Measurements from ENCODE around the gene KRT3. TPM values are rescaled to one million over a fixed set of nuclear protein-coding genes. Genes with fewer than 3 reads are reported as not detected.

KRT3 gene
- total RNA-seq, 1 donor from 2014 or later: not detected

DNA sequence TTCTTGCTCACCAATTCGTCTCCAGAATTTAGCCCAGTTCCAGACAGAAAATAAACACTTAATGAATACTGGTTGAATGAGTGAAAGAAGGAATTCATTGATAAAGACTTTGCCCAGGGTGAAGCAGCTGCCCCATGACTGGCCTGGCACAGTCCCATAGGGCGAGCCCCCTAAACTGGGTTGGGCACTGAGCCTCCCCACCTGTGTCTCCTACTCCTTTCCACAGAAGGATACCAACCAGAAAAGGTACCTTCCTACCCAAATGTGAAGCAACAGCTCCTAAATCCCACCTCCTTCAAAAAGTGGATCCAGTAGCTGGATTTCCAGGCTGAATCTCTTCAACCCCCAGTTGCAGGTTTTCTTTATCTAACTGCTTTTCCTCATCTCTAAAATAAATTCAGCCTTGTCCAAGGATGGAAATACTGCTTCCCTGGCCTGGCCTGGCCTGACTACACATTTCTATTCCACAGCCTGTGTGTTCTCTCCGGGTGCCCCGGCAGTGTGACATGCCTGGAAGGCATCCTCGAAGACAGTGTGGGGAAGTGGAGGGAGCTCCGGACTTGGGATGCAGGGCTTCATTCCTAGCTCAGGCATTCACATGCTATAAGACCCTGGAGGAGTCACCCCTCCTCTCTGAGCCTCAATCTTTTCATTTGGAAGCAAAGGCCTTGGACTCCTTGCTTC is 7.6 kb downstream of the KRT3 start:
- TF ChIP-seq, protein P1, sequence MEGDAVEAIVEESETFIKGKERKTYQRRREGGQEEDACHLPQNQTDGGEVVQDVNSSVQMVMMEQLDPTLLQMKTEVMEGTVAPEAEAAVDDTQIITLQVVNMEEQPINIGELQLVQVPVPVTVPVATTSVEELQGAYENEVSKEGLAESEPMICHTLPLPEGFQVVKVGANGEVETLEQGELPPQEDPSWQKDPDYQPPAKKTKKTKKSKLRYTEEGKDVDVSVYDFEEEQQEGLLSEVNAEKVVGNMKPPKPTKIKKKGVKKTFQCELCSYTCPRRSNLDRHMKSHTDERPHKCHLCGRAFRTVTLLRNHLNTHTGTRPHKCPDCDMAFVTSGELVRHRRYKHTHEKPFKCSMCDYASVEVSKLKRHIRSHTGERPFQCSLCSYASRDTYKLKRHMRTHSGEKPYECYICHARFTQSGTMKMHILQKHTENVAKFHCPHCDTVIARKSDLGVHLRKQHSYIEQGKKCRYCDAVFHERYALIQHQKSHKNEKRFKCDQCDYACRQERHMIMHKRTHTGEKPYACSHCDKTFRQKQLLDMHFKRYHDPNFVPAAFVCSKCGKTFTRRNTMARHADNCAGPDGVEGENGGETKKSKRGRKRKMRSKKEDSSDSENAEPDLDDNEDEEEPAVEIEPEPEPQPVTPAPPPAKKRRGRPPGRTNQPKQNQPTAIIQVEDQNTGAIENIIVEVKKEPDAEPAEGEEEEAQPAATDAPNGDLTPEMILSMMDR (IDR thresholded peaks at IDR 0.05; ENCODE audit: unreplicated experiment): no peak
- Mint-ChIP-seq H3K27me3 (ENCODE audit: unreplicated experiment) (peaks cover 6% of the 10 kb centered on the region), H3K4me3 (ENCODE audit: unreplicated experiment) (no peak overlapping the region)

DNA sequence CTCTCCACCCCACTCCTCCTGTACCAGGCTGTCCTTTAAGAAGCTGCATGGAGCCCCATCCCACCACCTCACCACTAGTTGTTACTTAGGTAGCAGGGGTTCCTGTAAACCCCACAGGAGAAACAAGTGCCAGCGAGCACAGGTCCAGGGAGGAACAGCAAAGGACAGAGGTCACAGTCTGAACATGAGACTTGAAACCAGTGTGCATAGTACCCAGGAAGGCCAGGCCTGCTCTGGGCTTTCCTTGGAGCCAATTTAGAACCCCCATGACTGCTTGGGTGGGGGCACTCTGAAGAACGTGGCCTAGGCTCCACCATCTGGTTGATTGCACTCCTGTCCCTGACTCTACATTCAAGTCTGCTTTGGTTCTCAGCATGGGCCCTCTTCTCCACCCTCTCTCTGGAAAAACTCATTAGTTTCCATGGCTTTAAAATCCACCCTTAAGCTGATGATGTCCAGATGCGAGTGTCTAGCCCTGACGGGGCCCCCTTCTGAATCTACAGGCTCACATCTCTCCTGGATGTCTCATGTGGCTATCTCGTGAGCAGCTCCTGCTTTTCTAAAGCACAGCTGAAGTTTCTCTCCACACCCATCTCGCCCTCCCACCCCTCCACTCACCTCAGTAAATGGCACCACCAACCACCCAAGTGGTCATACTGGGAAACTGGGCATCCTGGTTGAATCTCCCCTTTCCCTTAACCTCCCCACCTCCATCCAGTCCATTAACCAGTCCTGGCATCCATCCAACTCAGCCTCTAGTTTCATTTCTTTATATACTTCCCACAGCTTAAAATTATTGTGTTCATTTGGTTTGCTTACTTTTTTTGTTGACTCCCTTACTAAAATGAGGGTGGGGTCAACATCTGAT is 8.4 kb downstream of the KRT3 start:
- H3K4me1 Mint-ChIP-seq (ENCODE audit: unreplicated experiment): no peaks in the 10 kb centered on the region
- TF ChIP-seq, protein P1 (IDR thresholded peaks at IDR 0.05; ENCODE audit: unreplicated experiment): no peak
- no peaks in the 10 kb centered on the region for H3K36me3 Mint-ChIP-seq (ENCODE audit: low read depth, unreplicated experiment)
- no peaks in the 10 kb centered on the region for H3K9me3 Mint-ChIP-seq (ENCODE audit: unreplicated experiment)
- no peak for DNase-seq (ENCODE audit: low spot score)
- peaks cover 6% of the 10 kb centered on the region for H3K27me3 Mint-ChIP-seq (ENCODE audit: unreplicated experiment)
- H3K27ac Mint-ChIP-seq (ENCODE audit: unreplicated experiment): no peak overlapping the region
- no peak overlapping the region for H3K4me3 Mint-ChIP-seq (ENCODE audit: unreplicated experiment)

More for the DNA sequence above, 7.6 kb downstream of the KRT3 start:
- Mint-ChIP-seq H3K9me3 (ENCODE audit: unreplicated experiment) (no peaks in the 10 kb centered on the region), H3K36me3 (ENCODE audit: low read depth, unreplicated experiment) (no peaks in the 10 kb centered on the region), H3K27ac (ENCODE audit: unreplicated experiment) (no peak overlapping the region), H3K4me1 (ENCODE audit: unreplicated experiment) (no peaks in the 10 kb centered on the region)
- no peak for DNase-seq (ENCODE audit: low spot score)

DNA sequence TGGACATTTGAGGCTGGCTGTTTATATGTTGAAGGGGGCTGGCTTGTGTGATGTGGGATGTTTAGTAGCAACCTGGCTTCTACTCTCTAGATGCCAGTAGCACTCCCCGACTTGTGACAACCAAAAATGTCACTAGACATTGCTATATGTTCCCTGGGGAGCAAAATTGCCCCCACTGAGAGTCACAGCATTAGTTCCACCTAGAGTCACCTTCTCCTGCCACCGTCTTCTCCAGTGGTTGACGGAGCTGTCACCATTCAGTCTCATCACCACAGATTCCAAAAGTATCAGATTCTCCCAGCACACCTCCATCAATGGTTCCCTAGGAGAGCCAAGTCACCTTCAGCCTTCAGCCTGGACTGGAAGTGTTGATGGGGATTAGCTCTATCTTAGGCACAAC is 11.0 kb downstream of the KRT3 start:
- H3K27me3 Mint-ChIP-seq (ENCODE audit: unreplicated experiment): peaks cover 8% of the 10 kb centered on the region
- no peak for DNase-seq (ENCODE audit: low spot score)
- no peaks in the 10 kb centered on the region for H3K9me3 Mint-ChIP-seq (ENCODE audit: unreplicated experiment)
- no peak overlapping the region for H3K4me3 Mint-ChIP-seq (ENCODE audit: unreplicated experiment)
- no peaks in the 10 kb centered on the region for H3K36me3 Mint-ChIP-seq (ENCODE audit: low read depth, unreplicated experiment)
- H3K4me1 Mint-ChIP-seq (ENCODE audit: unreplicated experiment): no peaks in the 10 kb centered on the region
- H3K27ac Mint-ChIP-seq (ENCODE audit: unreplicated experiment): no peak overlapping the region
- TF ChIP-seq, protein P1 (IDR thresholded peaks at IDR 0.05; ENCODE audit: unreplicated experiment): no peak

DNA sequence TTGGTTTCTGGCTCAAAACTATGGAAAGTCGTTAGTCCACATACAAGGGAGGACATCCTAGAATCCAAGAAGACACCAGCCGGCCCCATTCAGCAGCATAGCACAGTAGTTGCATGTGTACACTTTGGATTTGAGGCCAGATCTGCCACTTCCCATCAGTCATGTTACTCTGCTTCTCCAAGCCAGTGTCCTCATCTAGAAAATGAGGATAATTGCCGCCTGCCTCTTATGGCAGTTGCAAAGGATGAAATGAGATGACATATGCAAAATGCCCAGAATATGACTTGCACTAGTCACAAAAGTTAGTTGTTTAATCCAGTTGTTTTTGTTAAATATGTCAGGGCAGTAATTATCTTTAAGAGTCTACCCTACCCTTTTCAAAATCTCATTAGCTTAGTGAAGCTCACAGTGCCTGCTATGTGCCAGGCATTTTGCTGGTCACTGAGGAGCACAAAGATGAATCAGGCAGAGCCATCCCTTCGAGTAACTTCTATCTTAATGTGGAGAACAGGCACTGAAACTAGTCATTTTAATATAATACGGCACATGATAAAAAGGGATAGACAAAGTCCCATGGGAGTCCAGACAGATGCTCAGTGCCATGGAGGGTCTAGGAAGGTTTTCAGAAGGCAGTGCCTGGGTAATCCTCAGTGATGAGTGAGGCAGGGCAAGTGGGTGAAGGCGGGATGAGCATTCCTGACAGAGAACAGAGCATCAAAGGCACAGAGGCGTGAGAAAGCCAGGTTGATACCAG is 12.2 kb downstream of the KRT3 start:
- Mint-ChIP-seq H3K36me3 (ENCODE audit: low read depth, unreplicated experiment) (no peaks in the 10 kb centered on the region), H3K4me3 (ENCODE audit: unreplicated experiment) (no peak overlapping the region), H3K27me3 (ENCODE audit: unreplicated experiment) (peaks cover 5% of the 10 kb centered on the region), H3K4me1 (ENCODE audit: unreplicated experiment) (no peaks in the 10 kb centered on the region), H3K9me3 (ENCODE audit: unreplicated experiment) (no peaks in the 10 kb centered on the region), H3K27ac (ENCODE audit: unreplicated experiment) (no peak overlapping the region)
- TF ChIP-seq, protein P1 (IDR thresholded peaks at IDR 0.05; ENCODE audit: unreplicated experiment): no peak
- no peak for DNase-seq (ENCODE audit: low spot score)
